Myocyte (in vitro differentiated cells): ENCODE data around the gene ZNF735. TPM values are rescaled to one million over a fixed set of nuclear protein-coding genes. Genes with fewer than 3 reads are reported as not detected.
"Not testable (repeated sequence)": the region's sequence is repeated elsewhere in the genome, so short reads cannot be mapped to it uniquely, and the experiment has no call there.

Source experiments
- DNase-seq: peaks from one replicate; pipeline ENCODE4 v3.0.0-alpha.2; 2012; ENCODE audit warnings: low read depth
- polyA plus RNA-seq: library from polyadenylated mRNA; unstranded; fragments of >200 nt; gene quantifications from one replicate; pipeline ENCODE4 v1.2.1, GENCODE V29; 2012; ENCODE audit warnings: missing spikeins
- total RNA-seq: library from RNA; depleted of rRNA; stranded (reverse); fragments of >200 nt; gene quantifications from 2 replicates; pipeline ENCODE4 v1.2.3, GENCODE V29; 2014

Gene ZNF735
- total RNA-seq = not detected in 2 replicates
- not detected for polyA plus RNA-seq

DNA sequence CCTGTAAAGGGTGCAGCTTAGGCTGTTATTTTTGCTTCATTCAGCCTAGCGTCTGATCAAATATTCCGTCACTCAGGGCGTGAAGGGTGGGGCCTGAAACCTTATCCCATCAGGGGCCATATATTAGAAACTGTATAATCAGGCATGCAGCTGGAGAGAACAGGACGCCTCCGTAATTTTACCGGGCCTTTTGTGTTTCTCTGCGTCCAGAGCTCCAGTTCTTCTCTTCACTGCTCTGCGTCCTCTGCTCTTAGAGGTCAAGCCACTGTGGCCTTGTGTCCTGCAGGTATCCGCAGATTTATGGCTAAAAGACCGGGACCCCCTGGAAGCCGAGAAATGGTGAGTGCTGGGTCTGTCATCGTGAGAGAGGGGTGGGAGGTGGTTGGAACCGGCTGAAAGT lies at the start of gene ZNF735:
TSS of gene ZNF735 (plus strand) at position 301 of the 400 bp plus-strand sequence. CDS start at position 301, 0 bp downstream.
- no peak for DNase-seq

DNA sequence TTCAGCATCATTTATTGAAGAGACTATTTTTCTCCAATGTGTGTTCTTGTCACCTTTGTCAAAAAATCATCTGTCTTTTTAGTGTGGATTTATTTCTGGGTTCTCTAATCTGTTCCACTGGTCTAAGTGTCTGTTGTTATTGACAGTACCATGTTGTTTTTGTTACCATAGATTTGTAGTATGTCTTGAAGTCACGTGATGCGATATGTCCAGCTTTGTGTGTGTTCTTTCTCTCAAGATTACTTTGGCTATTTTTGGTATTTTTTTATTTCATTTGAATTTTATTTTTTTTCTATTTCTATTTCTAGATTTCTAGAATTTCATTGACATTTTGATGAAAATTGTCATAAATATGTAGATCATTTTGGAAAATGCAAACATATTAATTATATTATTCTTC lies 36.0 kb upstream of the ZNF735 start:
- not testable (repeated sequence) for DNase-seq

- no peak for DNase-seq
Observed at GRCh38 chr7:64174328-64174727, 32.7 kb upstream of the ZNF735 start.

- DNase-seq = no peak
Observed at GRCh38 chr7:64174941-64175340, 32.1 kb upstream of the ZNF735 start.

DNA sequence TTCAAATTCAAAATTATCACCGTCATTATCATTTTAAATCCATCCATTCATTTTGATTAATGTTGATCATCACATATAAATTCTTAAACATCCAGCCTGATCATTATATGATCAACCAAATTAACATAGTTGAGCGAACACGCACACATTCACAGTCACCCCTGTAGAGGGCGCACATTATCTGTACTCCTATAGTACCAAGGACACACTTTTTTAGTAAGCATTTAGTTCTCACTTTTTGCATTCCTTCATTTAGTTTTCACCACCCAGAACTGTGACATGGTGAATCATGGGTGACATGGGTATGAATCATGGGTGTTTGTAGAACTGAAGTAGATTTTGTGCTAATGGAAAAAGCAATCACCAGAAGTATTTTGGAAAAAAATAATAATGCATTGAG lies 26.0 kb upstream of the ZNF735 start:
- DNase-seq = no peak

GRCh38 chr7:64181586-64181985 lies 25.4 kb upstream of the ZNF735 start:
- DNase-seq = no peak

GRCh38 chr7:64182036-64182790 lies 24.8 kb upstream of the ZNF735 start:
- no peak for DNase-seq

GRCh38 chr7:64183126-64183742 lies 23.8 kb upstream of the ZNF735 start:
- no peak for DNase-seq

GRCh38 chr7:64183827-64184372 lies 23.1 kb upstream of the ZNF735 start:
- DNase-seq = no peak

- DNase-seq = no peak
Observed at GRCh38 chr7:64184376-64184775, 22.6 kb upstream of the ZNF735 start.

GRCh38 chr7:64187408-64187807 lies 19.6 kb upstream of the ZNF735 start:
- no peak for DNase-seq

DNA sequence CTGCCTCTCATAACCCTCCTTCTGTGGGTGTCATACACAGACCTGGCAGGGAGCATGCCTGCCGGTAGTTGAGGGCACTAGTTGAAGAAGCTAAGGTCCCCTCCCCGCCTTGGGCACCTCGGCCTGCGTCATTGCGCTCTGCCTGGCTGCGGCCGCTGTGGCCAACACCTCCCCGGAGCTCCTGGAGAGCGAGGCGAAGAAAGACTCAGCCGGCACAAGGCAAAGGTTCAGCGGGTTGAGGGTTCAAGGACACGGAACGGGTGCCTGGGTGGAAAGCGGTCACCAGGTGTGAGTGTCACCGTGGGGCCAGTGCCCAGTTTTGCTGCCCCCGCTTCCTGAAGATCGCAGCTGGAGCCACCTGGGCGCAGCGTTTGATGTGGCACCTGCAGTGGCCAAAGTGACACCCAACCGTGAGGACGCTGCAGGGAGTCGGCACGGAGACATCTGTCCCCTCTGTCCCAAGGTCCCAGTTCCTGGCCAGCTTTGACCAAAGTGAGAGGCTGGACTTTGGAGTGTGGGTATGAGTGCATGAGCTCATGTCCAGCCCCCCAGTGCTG lies 14.8 kb upstream of the ZNF735 start:
- no peak for DNase-seq

DNA sequence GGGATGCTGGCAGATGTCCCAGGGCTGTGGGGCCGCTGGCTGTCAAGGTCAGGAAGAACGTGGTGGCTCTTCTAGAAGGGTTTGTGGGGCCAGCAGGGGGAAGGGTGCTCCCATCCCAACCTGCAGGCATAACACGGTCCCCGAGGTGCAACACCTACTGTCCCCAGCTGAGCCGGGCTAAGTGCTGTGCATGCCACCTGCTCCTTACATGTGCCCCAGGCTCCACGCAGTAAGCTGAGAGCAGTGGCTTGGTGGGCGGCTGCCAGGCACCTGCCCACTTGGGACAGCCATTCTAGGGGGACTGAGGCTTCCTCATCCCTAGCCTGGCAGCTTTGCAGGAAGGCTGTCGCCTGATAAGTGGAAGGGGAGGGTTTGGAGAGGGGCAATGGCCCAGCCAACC lies 14.2 kb upstream of the ZNF735 start:
- no peak for DNase-seq

DNA sequence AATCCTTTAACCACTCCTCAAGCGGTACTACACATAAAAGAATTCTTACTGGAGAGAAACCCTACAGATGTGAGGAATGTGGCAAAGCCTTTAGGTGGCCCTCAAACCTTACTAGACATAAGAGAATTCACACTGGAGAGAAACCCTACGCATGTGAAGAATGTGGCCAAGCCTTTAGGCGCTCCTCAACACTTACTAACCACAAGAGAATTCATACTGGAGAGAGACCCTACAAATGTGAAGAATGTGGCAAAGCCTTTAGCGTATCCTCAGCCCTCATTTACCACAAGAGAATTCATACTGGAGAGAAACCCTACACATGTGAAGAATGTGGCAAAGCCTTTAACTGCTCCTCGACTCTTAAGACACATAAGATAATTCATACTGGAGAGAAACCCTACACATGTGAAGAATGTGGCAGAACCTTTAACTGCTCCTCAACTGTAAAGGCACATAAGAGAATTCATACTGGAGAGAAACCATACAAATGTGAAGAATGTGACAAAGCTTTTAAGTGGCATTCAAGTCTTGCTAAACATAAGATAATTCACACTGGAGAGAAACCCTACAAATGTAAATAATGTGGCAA lies 12.8 kb downstream of the ZNF735 start:
- DNase-seq = not testable (repeated sequence)

- no peak for DNase-seq
Observed at GRCh38 chr7:64223366-64223765, 16.4 kb downstream of the ZNF735 start.

GRCh38 chr7:64228174-64228573 lies 21.2 kb downstream of the ZNF735 start, which contains the start of gene ZNF679:
Gene ZNF679 (plus strand): TSS chr7:64228474. CDS start chr7:64249118, 20,644 bp downstream.
- DNase-seq = not testable (repeated sequence)

DNA sequence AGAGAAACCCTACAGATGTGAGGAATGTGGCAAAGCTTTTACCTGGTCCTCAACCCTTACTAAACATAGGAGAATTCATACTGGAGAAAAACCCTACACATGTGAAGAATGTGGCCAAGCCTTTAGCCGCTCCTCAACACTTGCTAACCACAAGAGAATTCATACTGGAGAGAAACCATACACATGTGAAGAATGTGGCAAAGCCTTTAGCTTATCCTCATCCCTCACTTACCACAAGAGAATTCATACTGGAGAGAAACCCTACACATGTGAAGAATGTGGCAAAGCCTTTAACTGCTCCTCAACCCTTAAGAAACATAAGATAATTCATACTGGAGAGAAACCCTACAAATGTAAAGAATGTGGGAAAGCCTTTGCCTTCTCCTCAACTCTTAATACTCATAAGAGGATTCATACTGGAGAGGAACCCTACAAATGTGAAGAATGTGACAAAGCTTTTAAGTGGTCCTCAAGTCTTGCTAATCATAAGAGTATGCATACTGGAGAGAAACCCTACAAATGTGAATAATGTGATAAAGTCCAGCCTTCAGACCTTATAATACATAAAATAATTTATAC lies 59.4 kb downstream of the ZNF735 start:
- no peak for DNase-seq
